Trophoblast cell (in vitro differentiated cells and primary cell): ENCODE data around the gene CLNK.

Source experiments
- DNase-seq, 2 donors: peaks; one replicate each; pipeline ENCODE4 v3.0.0-alpha.2; 2016
- H2AFZ ChIP-seq: 2 replicates; pipeline ENCODE4 v1.6.1; 2013; ENCODE audit warnings: low read length, moderate library complexity, mild to moderate bottlenecking; ENCODE audit not compliant: insufficient read depth, poor library complexity
- H2AK5ac ChIP-seq: 2 replicates; pipeline ENCODE4 v1.6.1; 2013; ENCODE audit warnings: mild to moderate bottlenecking, low read length
- H2BK120ac ChIP-seq: 2 replicates; pipeline ENCODE4 v1.6.1; 2013; ENCODE audit warnings: low read length, mild to moderate bottlenecking, moderate library complexity; ENCODE audit not compliant: insufficient read depth, poor library complexity
- H2BK12ac ChIP-seq: 2 replicates; pipeline ENCODE4 v1.6.1; 2013; ENCODE audit warnings: mild to moderate bottlenecking, low read length, moderate library complexity
- H2BK5ac ChIP-seq: 2 replicates; pipeline ENCODE4 v1.6.1; 2013; ENCODE audit warnings: low read length, low read depth, moderate library complexity, mild to moderate bottlenecking; ENCODE audit not compliant: poor library complexity
- H3K14ac ChIP-seq: 2 replicates; pipeline ENCODE4 v1.6.1; 2013; ENCODE audit warnings: mild to moderate bottlenecking, low read length
- H3K18ac ChIP-seq: 2 replicates; pipeline ENCODE4 v1.6.1; 2013; ENCODE audit warnings: mild to moderate bottlenecking, low read length
- H3K23ac ChIP-seq: 2 replicates; pipeline ENCODE4 v1.6.1; 2013; ENCODE audit warnings: low read length
- H3K27ac ChIP-seq: 2 replicates; pipeline ENCODE4 v1.5.1; 2013; ENCODE audit warnings: low read depth, mild to moderate bottlenecking, inconsistent platforms, low read length, moderate library complexity
- H3K27me3 ChIP-seq: 2 replicates; pipeline ENCODE4 v1.6.1; 2013; ENCODE audit warnings: inconsistent platforms, mild to moderate bottlenecking, low read length, moderate library complexity; ENCODE audit not compliant: insufficient read depth
- H3K36me3 ChIP-seq, 2 experiments: 1 replicate in 1 of 2; 2 replicates in 1 of 2; pipeline ENCODE4 v1.6.1; 2013; ENCODE audit warnings: low read length in 2 of 2, mild to moderate bottlenecking in 2 of 2, moderate library complexity in 1 of 2; ENCODE audit not compliant: insufficient read depth in 2 of 2, control insufficient read depth in 1 of 2
- H3K4ac ChIP-seq: 2 replicates; pipeline ENCODE4 v1.6.1; 2013; ENCODE audit warnings: low read depth, mild to moderate bottlenecking, low read length, moderate library complexity
- H3K4me1 ChIP-seq, 2 experiments: 1 replicate in 1 of 2; 2 replicates in 1 of 2; pipeline ENCODE4 v1.6.1; 2013; ENCODE audit warnings: low read length in 2 of 2, mild to moderate bottlenecking in 2 of 2, moderate library complexity in 1 of 2; ENCODE audit not compliant: insufficient read depth in 2 of 2, control insufficient read depth in 1 of 2
- H3K4me2 ChIP-seq: 2 replicates; pipeline ENCODE4 v1.6.1; 2013; ENCODE audit warnings: inconsistent platforms, mild to moderate bottlenecking, low read length, moderate library complexity
- H3K4me3 ChIP-seq: 2 replicates; pipeline ENCODE4 v1.5.1; 2013; ENCODE audit warnings: mild to moderate bottlenecking, low read depth, low read length, inconsistent platforms
- H3K79me1 ChIP-seq: one replicate; pipeline ENCODE4 v1.6.1; 2013; ENCODE audit warnings: low read length
- H3K79me2 ChIP-seq: 2 replicates; pipeline ENCODE4 v1.6.1; 2013; ENCODE audit warnings: low read length, mild to moderate bottlenecking; ENCODE audit not compliant: control insufficient read depth, insufficient read depth, poor library complexity
- H3K9ac ChIP-seq: 2 replicates; pipeline ENCODE4 v1.6.1; 2013; ENCODE audit warnings: mild to moderate bottlenecking, low read length
- H3K9me3 ChIP-seq: 2 replicates; pipeline ENCODE4 v1.6.1; 2013; ENCODE audit warnings: low read depth, mild to moderate bottlenecking, control low read depth, inconsistent platforms, low read length; ENCODE audit not compliant: insufficient read depth
- H4K12ac ChIP-seq: 2 replicates; pipeline ENCODE4 v1.6.1; 2013; ENCODE audit warnings: low read depth, mild to moderate bottlenecking, low read length, moderate library complexity
- H4K8ac ChIP-seq: 2 replicates; pipeline ENCODE4 v1.6.1; 2013; ENCODE audit warnings: low read depth, mild to moderate bottlenecking, low read length, moderate library complexity
- H4K91ac ChIP-seq: one replicate; pipeline ENCODE4 v1.6.1; 2013; ENCODE audit warnings: low read depth, mild to moderate bottlenecking, low read length, moderate library complexity
- WGBS: extraction: QIAGEN DNeasy Blood & Tissue Kit; methylation state at CpG from one replicate; pipeline ENCODE4 v1.1.7; 2013; ENCODE audit warnings: missing lambda C conversion rate; ENCODE audit not compliant: insufficient read length, insufficient coverage; ENCODE audit errors: extremely low coverage; 5-methylcytosine and 5-hydroxymethylcytosine counted together

The CLNK gene

DNA sequence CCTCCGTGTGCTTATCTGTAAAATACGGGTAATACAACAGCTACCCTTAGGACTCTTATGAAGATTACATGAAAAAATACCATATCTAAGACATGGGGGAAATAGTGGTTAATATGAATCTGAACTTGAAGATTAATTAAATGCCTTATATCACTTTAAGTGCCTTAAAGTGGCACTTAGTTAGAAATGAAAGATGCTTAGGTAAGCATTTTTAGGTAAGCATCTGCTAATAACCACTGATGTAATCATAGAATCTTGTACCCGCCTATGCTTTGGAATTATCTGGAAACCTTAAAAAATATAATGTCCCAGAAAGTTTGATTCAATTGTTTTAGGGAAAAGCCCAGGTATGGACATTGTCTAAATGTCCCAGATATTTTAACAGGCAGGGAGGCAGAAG lies 12.2 kb downstream of the CLNK start:
- H3K23ac ChIP-seq: no peak overlapping the region
- no peak overlapping the region for H4K91ac ChIP-seq
- no peak overlapping the region for H2BK120ac ChIP-seq
- H4K8ac ChIP-seq: no peak overlapping the region
- no peak overlapping the region for H3K27ac ChIP-seq
- no peak overlapping the region for H4K12ac ChIP-seq
- H3K18ac ChIP-seq: no peak overlapping the region
- H3K9ac ChIP-seq: no peak overlapping the region
- no peak overlapping the region for H2BK12ac ChIP-seq
- H3K36me3 ChIP-seq: no peaks in the 10 kb centered on the region
- no peak overlapping the region for H3K4me2 ChIP-seq
- no peak for DNase-seq
- H3K4me1 ChIP-seq: no peaks in the 10 kb centered on the region
- H3K9me3 ChIP-seq: no peaks in the 10 kb centered on the region
- no CpG with 5 or more reads among the region's 3 CpGs for WGBS
- no peak overlapping the region for H2AK5ac ChIP-seq
- H3K79me1 ChIP-seq: no peaks in the 10 kb centered on the region
- H2AFZ ChIP-seq: no peak overlapping the region
- no peak overlapping the region for H3K4ac ChIP-seq
- H3K4me3 ChIP-seq: no peak overlapping the region
- H2BK5ac ChIP-seq: no peak overlapping the region
- H3K14ac ChIP-seq: no peak overlapping the region
- peaks cover 2% of the 10 kb centered on the region for H3K79me2 ChIP-seq
- H3K27me3 ChIP-seq: no peaks in the 10 kb centered on the region

GRCh38 chr4:10671799-10672198 lies 12.8 kb downstream of the CLNK start:
- Histone ChIP-seq H3K4ac (no peak overlapping the region), H3K18ac (no peak overlapping the region), H3K4me3 (no peak overlapping the region), H3K23ac (no peak overlapping the region), H3K79me2 (peaks cover 2% of the 10 kb centered on the region), H3K4me2 (no peak overlapping the region), H3K79me1 (no peaks in the 10 kb centered on the region), H3K14ac (no peak overlapping the region), H3K4me1 (no peaks in the 10 kb centered on the region), H3K27me3 (no peaks in the 10 kb centered on the region), H2BK120ac (no peak overlapping the region), H2AK5ac (no peak overlapping the region), H3K9ac (no peak overlapping the region), H4K8ac (no peak overlapping the region), H3K9me3 (no peaks in the 10 kb centered on the region), H4K12ac (no peak overlapping the region), H2AFZ (no peak overlapping the region), H2BK5ac (no peak overlapping the region), H3K27ac (no peak overlapping the region), H3K36me3 (no peaks in the 10 kb centered on the region), H2BK12ac (no peak overlapping the region), H4K91ac (no peak overlapping the region)
- DNase-seq: no peak
- WGBS: no CpG with 5 or more reads among the region's 8 CpGs

GRCh38 chr4:10671366-10671765 lies 13.2 kb downstream of the CLNK start:
- H3K27me3 ChIP-seq: no peaks in the 10 kb centered on the region
- H3K14ac ChIP-seq: no peak overlapping the region
- DNase-seq: no peak
- no CpG with 5 or more reads among the region's 1 CpG for WGBS
- H3K9ac ChIP-seq: no peak overlapping the region
- no peak overlapping the region for H4K91ac ChIP-seq
- no peaks in the 10 kb centered on the region for H3K9me3 ChIP-seq
- H3K18ac ChIP-seq: no peak overlapping the region
- H3K27ac ChIP-seq: no peak overlapping the region
- H2BK5ac ChIP-seq: no peak overlapping the region
- no peak overlapping the region for H3K4me2 ChIP-seq
- no peak overlapping the region for H2AK5ac ChIP-seq
- no peak overlapping the region for H3K23ac ChIP-seq
- H3K79me2 ChIP-seq: peaks cover 2% of the 10 kb centered on the region
- H3K4ac ChIP-seq: no peak overlapping the region
- no peak overlapping the region for H2AFZ ChIP-seq
- H3K79me1 ChIP-seq: no peaks in the 10 kb centered on the region
- H4K8ac ChIP-seq: no peak overlapping the region
- no peak overlapping the region for H4K12ac ChIP-seq
- no peak overlapping the region for H3K4me3 ChIP-seq
- H3K36me3 ChIP-seq: no peaks in the 10 kb centered on the region
- H2BK120ac ChIP-seq: no peak overlapping the region
- no peaks in the 10 kb centered on the region for H3K4me1 ChIP-seq
- H2BK12ac ChIP-seq: no peak overlapping the region

DNA sequence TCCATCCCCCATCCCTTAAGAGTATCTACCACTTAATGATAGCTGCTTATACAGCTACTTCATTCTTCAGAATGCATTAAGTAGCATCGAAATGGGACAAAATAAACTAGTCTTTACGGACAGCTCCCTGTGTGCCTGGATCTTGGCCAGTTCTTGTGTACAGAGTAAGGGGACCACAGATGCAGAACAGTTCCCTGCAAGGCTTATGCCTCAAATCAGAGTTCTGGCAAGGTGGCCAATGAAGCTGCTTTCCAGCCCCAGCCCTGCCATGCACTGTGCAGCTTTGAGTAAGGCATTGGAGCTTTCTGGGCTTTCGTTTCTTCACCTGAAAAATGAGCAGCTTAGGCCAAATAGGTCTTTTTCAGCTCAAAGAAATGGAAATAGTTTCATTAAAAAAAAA lies 14.2 kb downstream of the CLNK start:
- Histone ChIP-seq H3K36me3 (no peaks in the 10 kb centered on the region), H2BK5ac (no peak overlapping the region), H3K4me3 (no peak overlapping the region), H3K9ac (no peak overlapping the region), H3K4ac (no peak overlapping the region), H4K91ac (no peak overlapping the region), H3K9me3 (no peaks in the 10 kb centered on the region), H4K8ac (no peak overlapping the region), H3K18ac (no peak overlapping the region), H3K4me1 (no peaks in the 10 kb centered on the region), H3K23ac (no peak overlapping the region), H3K14ac (no peak overlapping the region), H4K12ac (no peak overlapping the region), H3K79me1 (no peaks in the 10 kb centered on the region), H3K79me2 (peaks cover 2% of the 10 kb centered on the region), H3K4me2 (no peak overlapping the region), H2AFZ (no peak overlapping the region), H2BK120ac (no peak overlapping the region), H2BK12ac (no peak overlapping the region), H3K27me3 (no peaks in the 10 kb centered on the region), H3K27ac (no peak overlapping the region), H2AK5ac (no peak overlapping the region)
- WGBS: no CpG with 5 or more reads among the region's 3 CpGs
- DNase-seq: no peak
